Loucy (cell line): Measurements from ENCODE around the gene KLHL6.

ENCODE experiments used
- CTCF ChIP-seq: fragments of 200-600 bp; sonication (generic); conservative IDR thresholded peaks from 2 replicates; pipeline ENCODE4 v1.5.1; 2014; ENCODE audit warnings: mild to moderate bottlenecking, antibody characterized with exemption, low read length
- EZH2phosphoT487 ChIP-seq: fragments of 200-600 bp; IDR thresholded peaks from 2 replicates; pipeline ENCODE4 v1.6.1; 2018; ENCODE audit warnings: antibody characterized with exemption, mild to moderate bottlenecking, moderate library complexity, borderline replicate concordance

- TF ChIP-seq CTCF: no peak
- TF ChIP-seq EZH2phosphoT487: no peak
Observed at GRCh38 chr3:183546625-183547024, 8.9 kb downstream of the KLHL6 start.
